Mammary epithelial cell (primary cell): Measurements from ENCODE around the gene RALGAPA1.

Experiments
- EZH2 ChIP-seq: IDR thresholded peaks from 2 replicates; pipeline ENCODE4 v1.6.1; 2012; ENCODE audit warnings: low read length, inconsistent platforms, borderline replicate concordance
- TF ChIP-seq, protein P1 (sequence below), 2 donors: IDR thresholded peaks in 1 of 2; conservative IDR thresholded peaks in 1 of 2; 2 replicates each; pipeline ENCODE4 v1.5.1; 2011 to 2012; ENCODE audit warnings: inconsistent platforms in 2 of 2, low read length in 2 of 2, mild to moderate bottlenecking in 2 of 2, control low read depth in 1 of 2, low read depth in 1 of 2; ENCODE audit not compliant: insufficient read depth in 1 of 2; ENCODE audit errors: extremely low read depth in 1 of 2

DNA sequence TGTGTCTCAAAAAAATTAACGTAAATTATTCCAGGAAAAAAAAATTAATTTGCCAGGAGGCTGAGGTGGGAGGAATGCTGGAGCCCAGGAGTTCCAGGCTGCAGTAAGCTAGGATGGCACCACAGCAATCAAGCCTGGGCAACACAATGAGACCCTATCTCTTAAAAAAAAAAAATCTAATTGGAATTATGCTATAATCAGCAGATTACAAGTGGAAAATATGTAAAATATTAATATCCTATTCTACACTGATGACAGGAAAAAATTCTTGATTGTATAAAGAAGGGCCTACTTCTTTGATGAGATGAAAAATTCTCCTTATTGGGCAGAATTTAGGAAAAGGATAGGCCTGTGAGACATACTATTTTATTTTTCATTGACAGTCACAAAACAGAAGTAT, 114.0 kb downstream of the RALGAPA1 start:
- TF ChIP-seq, protein P1, sequence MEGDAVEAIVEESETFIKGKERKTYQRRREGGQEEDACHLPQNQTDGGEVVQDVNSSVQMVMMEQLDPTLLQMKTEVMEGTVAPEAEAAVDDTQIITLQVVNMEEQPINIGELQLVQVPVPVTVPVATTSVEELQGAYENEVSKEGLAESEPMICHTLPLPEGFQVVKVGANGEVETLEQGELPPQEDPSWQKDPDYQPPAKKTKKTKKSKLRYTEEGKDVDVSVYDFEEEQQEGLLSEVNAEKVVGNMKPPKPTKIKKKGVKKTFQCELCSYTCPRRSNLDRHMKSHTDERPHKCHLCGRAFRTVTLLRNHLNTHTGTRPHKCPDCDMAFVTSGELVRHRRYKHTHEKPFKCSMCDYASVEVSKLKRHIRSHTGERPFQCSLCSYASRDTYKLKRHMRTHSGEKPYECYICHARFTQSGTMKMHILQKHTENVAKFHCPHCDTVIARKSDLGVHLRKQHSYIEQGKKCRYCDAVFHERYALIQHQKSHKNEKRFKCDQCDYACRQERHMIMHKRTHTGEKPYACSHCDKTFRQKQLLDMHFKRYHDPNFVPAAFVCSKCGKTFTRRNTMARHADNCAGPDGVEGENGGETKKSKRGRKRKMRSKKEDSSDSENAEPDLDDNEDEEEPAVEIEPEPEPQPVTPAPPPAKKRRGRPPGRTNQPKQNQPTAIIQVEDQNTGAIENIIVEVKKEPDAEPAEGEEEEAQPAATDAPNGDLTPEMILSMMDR (conservative IDR thresholded peaks at IDR 0.05 in 1 of 2, IDR thresholded peaks at IDR 0.05 in 1 of 2; ENCODE audit: extremely low read depth in 1 of 2, insufficient read depth in 1 of 2, low read depth in 1 of 2, low read length in 2 of 2): no peak
- TF ChIP-seq EZH2: no peak
